ENCODE results near the gene LMBRD2. TPM values are rescaled to one million over a fixed set of nuclear protein-coding genes. Genes with fewer than 3 reads are reported as not detected.

LMBRD2 gene
- total and polyA plus RNA-seq, 2 donors = 4.3 to 12.4 TPM

GRCh38 chr5:36155291-36155690 lies 3.6 kb upstream of the LMBRD2 start:
- Histone ChIP-seq H3K4me1 (ENCODE audit: control insufficient read depth in 2 of 2, insufficient read depth in 2 of 2, low read length in 2 of 2) (peaks cover 6 to 17% of the 10 kb centered on the region in 2 donors), H3K4me3 (ENCODE audit: low read length in 2 of 2) (no peak overlapping the region), H3K36me3 (ENCODE audit: control insufficient read depth in 2 of 2, insufficient read depth in 2 of 2, low read length in 1 of 2) (peaks cover 20 to 64% of the 10 kb centered on the region in 2 donors), H3K9me3 (ENCODE audit: control insufficient read depth in 2 of 2, insufficient read depth in 1 of 2, low read length in 1 of 2) (no peaks in the 10 kb centered on the region), H3K27ac (ENCODE audit: low read depth in 1 of 2, low read length in 1 of 2) (no peak overlapping the region), H3K27me3 (ENCODE audit: control insufficient read depth in 2 of 2, insufficient read depth in 1 of 2, low read length in 1 of 2) (no peaks in the 10 kb centered on the region)
- 99% methylated on average over 7 of the region's 7 CpGs for WGBS
- no peak for DNase-seq (ENCODE audit: low read depth in 6 of 9, low spot score in 9 of 9)

GRCh38 chr5:36153726-36154125 lies 2.0 kb upstream of the LMBRD2 start:
- Histone ChIP-seq H3K27me3 (ENCODE audit: control insufficient read depth in 2 of 2, insufficient read depth in 1 of 2, low read length in 1 of 2) (no peaks in the 10 kb centered on the region), H3K9me3 (ENCODE audit: control insufficient read depth in 2 of 2, insufficient read depth in 1 of 2, low read length in 1 of 2) (no peaks in the 10 kb centered on the region), H3K4me1 (ENCODE audit: control insufficient read depth in 2 of 2, insufficient read depth in 2 of 2, low read length in 2 of 2) (peaks cover 6 to 17% of the 10 kb centered on the region in 2 donors), H3K36me3 (ENCODE audit: control insufficient read depth in 2 of 2, insufficient read depth in 2 of 2, low read length in 1 of 2) (peaks cover 12 to 49% of the 10 kb centered on the region in 2 donors), H3K4me3 (ENCODE audit: low read length in 2 of 2) (no peak overlapping the region), H3K27ac (ENCODE audit: low read depth in 1 of 2, low read length in 1 of 2) (no peak overlapping the region)
- DNase-seq (ENCODE audit: low read depth in 6 of 9, low spot score in 9 of 9) = no peak
- 97% methylated on average over 4 of the region's 4 CpGs for WGBS

GRCh38 chr5:36153298-36153677 lies 1.6 kb upstream of the LMBRD2 start:
- Histone ChIP-seq H3K4me1 (ENCODE audit: control insufficient read depth in 2 of 2, insufficient read depth in 2 of 2, low read length in 2 of 2) (peaks cover 6 to 17% of the 10 kb centered on the region in 2 donors), H3K4me3 (ENCODE audit: low read length in 2 of 2) (peak overlapping the region in 1 of 2 donors; percentile 80)

GRCh38 chr5:36152324-36153297 lies 924 bp upstream of the LMBRD2 start:
- Histone ChIP-seq H3K9me3 (ENCODE audit: control insufficient read depth in 2 of 2, insufficient read depth in 1 of 2, low read length in 1 of 2) (no peaks in the 10 kb centered on the region), H3K36me3 (ENCODE audit: control insufficient read depth in 2 of 2, insufficient read depth in 2 of 2, low read length in 1 of 2) (peaks cover 7 to 38% of the 10 kb centered on the region in 2 donors), H3K4me3 (ENCODE audit: low read length in 2 of 2) (peak overlapping the region; percentile 75 to 80), H3K27me3 (ENCODE audit: control insufficient read depth in 2 of 2, insufficient read depth in 1 of 2, low read length in 1 of 2) (no peaks in the 10 kb centered on the region), H3K4me1 (ENCODE audit: control insufficient read depth in 2 of 2, insufficient read depth in 2 of 2, low read length in 2 of 2) (peaks cover 6 to 17% of the 10 kb centered on the region in 2 donors), H3K27ac (ENCODE audit: low read depth in 1 of 2, low read length in 1 of 2) (peak overlapping the region in 1 of 2 donors; percentile 53)
- peak in 5 of 9 donors; percentile 2 to 23 (median 14) for DNase-seq (ENCODE audit: low read depth in 6 of 9, low spot score in 9 of 9)
- WGBS = 6% methylated on average over 24 of the region's 24 CpGs

More at GRCh38 chr5:36153298-36153677, 1.6 kb upstream of the LMBRD2 start:
- peaks cover 8 to 45% of the 10 kb centered on the region in 2 donors for H3K36me3 ChIP-seq (ENCODE audit: control insufficient read depth in 2 of 2, insufficient read depth in 2 of 2, low read length in 1 of 2)
- no peaks in the 10 kb centered on the region for H3K27me3 ChIP-seq (ENCODE audit: control insufficient read depth in 2 of 2, insufficient read depth in 1 of 2, low read length in 1 of 2)
- 91% methylated on average over 7 of the region's 7 CpGs for WGBS
- no peak overlapping the region for H3K27ac ChIP-seq (ENCODE audit: low read depth in 1 of 2, low read length in 1 of 2)
- no peaks in the 10 kb centered on the region for H3K9me3 ChIP-seq (ENCODE audit: control insufficient read depth in 2 of 2, insufficient read depth in 1 of 2, low read length in 1 of 2)
- DNase-seq (ENCODE audit: low read depth in 6 of 9, low spot score in 9 of 9) = no peak

- Histone ChIP-seq H3K4me1 (ENCODE audit: control insufficient read depth in 2 of 2, insufficient read depth in 2 of 2, low read length in 2 of 2) (peaks cover 6 to 17% of the 10 kb centered on the region in 2 donors), H3K36me3 (ENCODE audit: control insufficient read depth in 2 of 2, insufficient read depth in 2 of 2, low read length in 1 of 2) (peaks cover 0 to 22% of the 10 kb centered on the region in 2 donors), H3K9me3 (ENCODE audit: control insufficient read depth in 2 of 2, insufficient read depth in 1 of 2, low read length in 1 of 2) (no peaks in the 10 kb centered on the region), H3K4me3 (ENCODE audit: low read length in 2 of 2) (peak overlapping the region; percentile 75 to 80), H3K27me3 (ENCODE audit: control insufficient read depth in 2 of 2, insufficient read depth in 1 of 2, low read length in 1 of 2) (no peaks in the 10 kb centered on the region), H3K27ac (ENCODE audit: low read depth in 1 of 2, low read length in 1 of 2) (peak overlapping the region; percentile 72 to 89)
- DNase-seq (ENCODE audit: low read depth in 6 of 9, low spot score in 9 of 9) = peak in 8 of 9 donors; percentile 16 to 71 (median 45)
- 4% methylated on average over 23 of the region's 23 CpGs for WGBS
Observed at GRCh38 chr5:36150676-36151433, 832 bp downstream of the LMBRD2 start.

- peaks cover 0 to 5% of the 10 kb centered on the region in 2 donors for H3K4me1 ChIP-seq (ENCODE audit: control insufficient read depth in 2 of 2, insufficient read depth in 2 of 2, low read length in 2 of 2)
- peaks cover 0 to 1% of the 10 kb centered on the region in 2 donors for H3K36me3 ChIP-seq (ENCODE audit: control insufficient read depth in 2 of 2, insufficient read depth in 2 of 2, low read length in 1 of 2)
- H3K9me3 ChIP-seq (ENCODE audit: control insufficient read depth in 2 of 2, insufficient read depth in 1 of 2, low read length in 1 of 2) = no peaks in the 10 kb centered on the region
- H3K4me3 ChIP-seq (ENCODE audit: low read length in 2 of 2) = no peak overlapping the region
- H3K27ac ChIP-seq (ENCODE audit: low read depth in 1 of 2, low read length in 1 of 2) = no peak overlapping the region
- H3K27me3 ChIP-seq (ENCODE audit: control insufficient read depth in 2 of 2, insufficient read depth in 1 of 2, low read length in 1 of 2) = no peaks in the 10 kb centered on the region
- WGBS = 98% methylated on average over 2 of the region's 2 CpGs
- no peak for DNase-seq (ENCODE audit: low read depth in 6 of 9, low spot score in 9 of 9)
Observed at GRCh38 chr5:36147681-36148080, 4.0 kb downstream of the LMBRD2 start.

GRCh38 chr5:36146390-36146789 lies 5.3 kb downstream of the LMBRD2 start:
- 82% methylated on average over 3 of the region's 3 CpGs for WGBS
- Histone ChIP-seq H3K4me1 (ENCODE audit: control insufficient read depth in 2 of 2, insufficient read depth in 2 of 2, low read length in 2 of 2) (peaks cover 0 to 3% of the 10 kb centered on the region in 2 donors), H3K36me3 (ENCODE audit: control insufficient read depth in 2 of 2, insufficient read depth in 2 of 2, low read length in 1 of 2) (peaks cover 3 to 6% of the 10 kb centered on the region in 2 donors), H3K4me3 (ENCODE audit: low read length in 2 of 2) (no peak overlapping the region), H3K27me3 (ENCODE audit: control insufficient read depth in 2 of 2, insufficient read depth in 1 of 2, low read length in 1 of 2) (no peaks in the 10 kb centered on the region), H3K27ac (ENCODE audit: low read depth in 1 of 2, low read length in 1 of 2) (no peak overlapping the region), H3K9me3 (ENCODE audit: control insufficient read depth in 2 of 2, insufficient read depth in 1 of 2, low read length in 1 of 2) (no peaks in the 10 kb centered on the region)
- DNase-seq (ENCODE audit: low read depth in 6 of 9, low spot score in 9 of 9) = no peak

- no peaks in the 10 kb centered on the region for H3K4me1 ChIP-seq (ENCODE audit: control insufficient read depth in 2 of 2, insufficient read depth in 2 of 2, low read length in 2 of 2)
- peaks cover 0 to under 1% of the 10 kb centered on the region in 2 donors for H3K9me3 ChIP-seq (ENCODE audit: control insufficient read depth in 2 of 2, insufficient read depth in 1 of 2, low read length in 1 of 2)
- no peak overlapping the region for H3K27ac ChIP-seq (ENCODE audit: low read depth in 1 of 2, low read length in 1 of 2)
- no peaks in the 10 kb centered on the region for H3K27me3 ChIP-seq (ENCODE audit: control insufficient read depth in 2 of 2, insufficient read depth in 1 of 2, low read length in 1 of 2)
- over 99% methylated on average over 4 of the region's 4 CpGs for WGBS
- H3K36me3 ChIP-seq (ENCODE audit: control insufficient read depth in 2 of 2, insufficient read depth in 2 of 2, low read length in 1 of 2) = peaks cover 6 to 8% of the 10 kb centered on the region in 2 donors
- DNase-seq (ENCODE audit: low read depth in 6 of 9, low spot score in 9 of 9) = no peak
- no peak overlapping the region for H3K4me3 ChIP-seq (ENCODE audit: low read length in 2 of 2)
Observed at GRCh38 chr5:36145311-36145710, 6.4 kb downstream of the LMBRD2 start.

Data from thymus (tissue), 11 donors.